Measurements from ENCODE around the gene C2orf69.

GRCh38 chr2:199901942-199902341 is 9.2 kb upstream of the C2orf69 start:
- TF ChIP-seq POLR2AphosphoS5 (IDR thresholded peaks at IDR 0.05; ENCODE audit: low read depth, low read length) (no peak), POLR2A (IDR thresholded peaks at IDR 0.05; ENCODE audit: low read depth, low read length) (no peak), TAF1 (IDR thresholded peaks at IDR 0.05; ENCODE audit: low read depth, low read length) (no peak), POU2F2 (IDR thresholded peaks at IDR 0.05; ENCODE audit: low read depth, low read length) (no peak)
